GM21576 (cell line): ENCODE measurements around the gene PCDHGC4.

ENCODE experiments used
- ATAC-seq: cut with Tn5 transposase; IDR thresholded peaks from one replicate; pipeline ENCODE4 v1.9.1; 2021; ENCODE audit warnings: mild to moderate bottlenecking, moderate library complexity; ENCODE audit not compliant: unreplicated experiment

PCDHGC4 gene

DNA sequence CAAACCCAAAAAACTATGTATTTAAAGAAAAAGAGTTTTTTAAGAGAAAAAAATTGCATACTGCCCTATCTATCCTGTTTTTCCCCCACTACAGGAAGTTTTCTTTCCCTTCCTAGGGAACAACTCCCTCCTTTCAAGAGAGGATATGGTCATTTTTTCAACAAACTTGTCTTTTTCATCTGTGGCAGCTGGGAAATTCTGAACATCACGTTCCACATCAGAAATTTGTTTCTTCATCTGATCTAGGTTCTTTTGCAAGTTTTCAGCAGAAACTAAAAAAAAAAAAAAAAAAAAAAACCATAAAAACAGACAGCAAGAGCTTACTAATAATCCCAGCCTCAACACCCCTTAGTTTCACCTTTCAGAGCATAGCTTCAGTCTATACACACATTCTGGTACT is 42.6 kb downstream of the PCDHGC4 start:
- ATAC-seq: no peak

DNA sequence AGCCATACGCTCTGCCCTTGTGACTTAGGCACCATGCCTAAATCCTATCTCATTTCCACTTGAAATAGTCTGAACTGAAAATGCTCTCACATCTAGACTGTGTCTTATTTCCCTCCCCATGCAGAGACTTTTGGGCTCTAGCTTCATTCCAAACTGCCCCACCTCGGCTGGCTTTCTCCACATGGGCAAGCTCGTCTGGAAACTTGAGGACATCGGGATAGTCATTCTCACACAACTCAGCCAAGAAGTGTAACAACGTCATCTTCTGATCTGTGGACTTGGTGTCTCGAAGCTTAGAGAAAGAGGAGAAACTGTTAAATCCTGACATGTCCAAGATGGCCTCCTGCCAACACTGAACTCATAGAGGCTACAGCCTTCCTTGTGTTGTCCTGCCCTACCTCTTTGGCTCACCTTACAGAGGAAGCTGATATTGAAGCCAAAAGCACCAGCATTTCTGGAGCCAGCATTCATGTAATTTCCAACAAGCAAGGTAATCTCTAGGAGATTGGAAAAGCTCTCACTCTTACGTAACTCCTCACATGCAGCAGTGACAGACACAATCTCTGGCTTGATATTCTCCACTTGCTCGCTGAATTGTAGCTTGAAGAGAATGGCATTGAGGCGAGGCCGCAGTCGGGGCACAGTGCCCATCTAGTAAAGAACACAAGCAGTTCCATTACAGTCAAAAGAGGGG is 43.6 kb downstream of the PCDHGC4 start:
- ATAC-seq: no peak

GRCh38 chr5:141529002-141529401 is 44.2 kb downstream of the PCDHGC4 start:
- ATAC-seq: peak; percentile 41

GRCh38 chr5:141529873-141530272 is 45.0 kb downstream of the PCDHGC4 start:
- ATAC-seq: peak; percentile 57

- no peak for ATAC-seq
These were observed 47.9 kb downstream of the PCDHGC4 start for GRCh38 chr5:141532726-141533125.

DNA sequence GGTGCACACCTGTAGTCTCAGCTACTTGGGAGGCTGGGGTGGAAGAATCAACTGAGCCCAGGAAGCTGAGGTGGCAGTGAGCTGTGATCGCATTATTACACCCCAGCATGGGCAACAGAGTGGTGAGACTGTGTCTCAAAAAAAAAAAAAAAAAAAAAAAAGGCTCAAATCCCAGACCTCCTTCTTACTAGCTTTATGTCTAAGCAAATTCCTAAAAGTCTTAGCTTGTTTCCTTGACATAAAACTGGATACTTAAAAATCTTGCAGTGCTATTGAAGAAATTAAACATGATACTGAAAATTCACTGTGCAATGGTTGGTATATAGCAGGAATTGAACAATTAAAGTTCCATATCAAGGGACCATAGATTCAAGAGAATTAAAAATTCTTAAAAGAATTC is 49.1 kb downstream of the PCDHGC4 start:
- ATAC-seq: no peak

GRCh38 chr5:141534492-141535213 is 49.8 kb downstream of the PCDHGC4 start:
- ATAC-seq: no peak
